HL-60 (cell line): Measurements from ENCODE around the gene INTS3.

Experiments
- POLR2AphosphoS5 ChIP-seq: IDR thresholded peaks from 2 replicates; pipeline ENCODE4 v1.6.1; 2012; ENCODE audit warnings: low read depth
- TF ChIP-seq, protein P1 (sequence below): IDR thresholded peaks from one replicate; pipeline ENCODE4 v1.5.1; 2011; ENCODE audit warnings: low read length, control low read depth, inconsistent platforms; ENCODE audit not compliant: insufficient read depth
- TF ChIP-seq, protein P2 (sequence below): IDR thresholded peaks from 2 replicates; pipeline ENCODE4 v1.6.1; 2012; ENCODE audit warnings: low read depth; ENCODE audit not compliant: insufficient replicate concordance

DNA sequence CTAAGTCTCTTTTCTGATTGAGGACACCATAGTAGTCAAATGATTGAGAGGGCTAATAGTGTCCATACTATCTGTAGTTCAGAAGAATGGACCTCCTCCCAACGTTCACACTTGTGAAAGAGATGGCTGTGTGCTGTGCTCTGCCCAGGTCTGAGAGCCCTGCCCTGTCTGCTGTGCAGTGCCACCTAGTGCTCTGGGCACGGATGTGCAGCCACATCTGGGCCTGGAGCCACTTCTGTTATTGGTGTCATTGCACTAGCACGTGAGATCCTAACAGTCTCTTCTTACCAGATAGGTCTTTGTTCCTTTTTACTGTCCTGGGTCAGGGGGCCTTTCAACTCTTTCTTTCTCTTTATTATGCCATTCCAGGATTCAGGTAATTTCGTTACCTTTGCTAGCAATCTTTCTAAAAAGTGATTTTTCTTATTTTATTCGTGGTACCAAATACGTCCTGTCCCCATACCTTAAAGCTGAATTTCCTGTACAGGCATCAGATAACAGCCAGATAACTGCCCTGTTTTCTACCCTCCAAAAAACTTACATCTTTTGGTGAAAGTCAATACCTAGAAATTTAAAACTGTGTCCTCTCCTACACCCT lies 21.7 kb downstream of the INTS3 start:
- TF ChIP-seq, protein P1, sequence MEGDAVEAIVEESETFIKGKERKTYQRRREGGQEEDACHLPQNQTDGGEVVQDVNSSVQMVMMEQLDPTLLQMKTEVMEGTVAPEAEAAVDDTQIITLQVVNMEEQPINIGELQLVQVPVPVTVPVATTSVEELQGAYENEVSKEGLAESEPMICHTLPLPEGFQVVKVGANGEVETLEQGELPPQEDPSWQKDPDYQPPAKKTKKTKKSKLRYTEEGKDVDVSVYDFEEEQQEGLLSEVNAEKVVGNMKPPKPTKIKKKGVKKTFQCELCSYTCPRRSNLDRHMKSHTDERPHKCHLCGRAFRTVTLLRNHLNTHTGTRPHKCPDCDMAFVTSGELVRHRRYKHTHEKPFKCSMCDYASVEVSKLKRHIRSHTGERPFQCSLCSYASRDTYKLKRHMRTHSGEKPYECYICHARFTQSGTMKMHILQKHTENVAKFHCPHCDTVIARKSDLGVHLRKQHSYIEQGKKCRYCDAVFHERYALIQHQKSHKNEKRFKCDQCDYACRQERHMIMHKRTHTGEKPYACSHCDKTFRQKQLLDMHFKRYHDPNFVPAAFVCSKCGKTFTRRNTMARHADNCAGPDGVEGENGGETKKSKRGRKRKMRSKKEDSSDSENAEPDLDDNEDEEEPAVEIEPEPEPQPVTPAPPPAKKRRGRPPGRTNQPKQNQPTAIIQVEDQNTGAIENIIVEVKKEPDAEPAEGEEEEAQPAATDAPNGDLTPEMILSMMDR: peak; percentile 98
- no peak for TF ChIP-seq POLR2AphosphoS5
- TF ChIP-seq, protein P2, sequence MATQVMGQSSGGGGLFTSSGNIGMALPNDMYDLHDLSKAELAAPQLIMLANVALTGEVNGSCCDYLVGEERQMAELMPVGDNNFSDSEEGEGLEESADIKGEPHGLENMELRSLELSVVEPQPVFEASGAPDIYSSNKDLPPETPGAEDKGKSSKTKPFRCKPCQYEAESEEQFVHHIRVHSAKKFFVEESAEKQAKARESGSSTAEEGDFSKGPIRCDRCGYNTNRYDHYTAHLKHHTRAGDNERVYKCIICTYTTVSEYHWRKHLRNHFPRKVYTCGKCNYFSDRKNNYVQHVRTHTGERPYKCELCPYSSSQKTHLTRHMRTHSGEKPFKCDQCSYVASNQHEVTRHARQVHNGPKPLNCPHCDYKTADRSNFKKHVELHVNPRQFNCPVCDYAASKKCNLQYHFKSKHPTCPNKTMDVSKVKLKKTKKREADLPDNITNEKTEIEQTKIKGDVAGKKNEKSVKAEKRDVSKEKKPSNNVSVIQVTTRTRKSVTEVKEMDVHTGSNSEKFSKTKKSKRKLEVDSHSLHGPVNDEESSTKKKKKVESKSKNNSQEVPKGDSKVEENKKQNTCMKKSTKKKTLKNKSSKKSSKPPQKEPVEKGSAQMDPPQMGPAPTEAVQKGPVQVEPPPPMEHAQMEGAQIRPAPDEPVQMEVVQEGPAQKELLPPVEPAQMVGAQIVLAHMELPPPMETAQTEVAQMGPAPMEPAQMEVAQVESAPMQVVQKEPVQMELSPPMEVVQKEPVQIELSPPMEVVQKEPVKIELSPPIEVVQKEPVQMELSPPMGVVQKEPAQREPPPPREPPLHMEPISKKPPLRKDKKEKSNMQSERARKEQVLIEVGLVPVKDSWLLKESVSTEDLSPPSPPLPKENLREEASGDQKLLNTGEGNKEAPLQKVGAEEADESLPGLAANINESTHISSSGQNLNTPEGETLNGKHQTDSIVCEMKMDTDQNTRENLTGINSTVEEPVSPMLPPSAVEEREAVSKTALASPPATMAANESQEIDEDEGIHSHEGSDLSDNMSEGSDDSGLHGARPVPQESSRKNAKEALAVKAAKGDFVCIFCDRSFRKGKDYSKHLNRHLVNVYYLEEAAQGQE: no peak
